ENCODE measurements around the gene GRWD1. TPM values are rescaled to one million over a fixed set of nuclear protein-coding genes. Genes with fewer than 3 reads are reported as not detected.

Gene GRWD1
- total RNA-seq, 1 donor from 2014 or later: 25.8 TPM

GRCh38 chr19:48418317-48419064 is 27.3 kb upstream of the GRWD1 start:
- intact Hi-C loops (cut with DNase I): no loop called here
- DNase-seq: no peak

GRCh38 chr19:48419158-48419920 is 26.4 kb upstream of the GRWD1 start:
- no peak overlapping the region for H3K27ac ChIP-seq
- H3K27me3 ChIP-seq (ENCODE audit: low read depth): peaks cover 28% of the 10 kb centered on the region
- no peaks in the 10 kb centered on the region for H3K36me3 ChIP-seq
- intact Hi-C loops (cut with DNase I): no loop called here
- DNase-seq (no peak), ATAC-seq (peak; percentile 42 to 58)
- TF ChIP-seq CTCF (IDR thresholded peaks at IDR 0.05): no peak
- H3K9me3 ChIP-seq: no peaks in the 10 kb centered on the region
- H3K4me1 ChIP-seq: no peaks in the 10 kb centered on the region
- no peak overlapping the region for H3K4me3 ChIP-seq

More at GRCh38 chr19:48418317-48419064, 27.3 kb upstream of the GRWD1 start:
- Histone ChIP-seq H3K9me3 (no peaks in the 10 kb centered on the region), H3K36me3 (no peaks in the 10 kb centered on the region), H3K27me3 (ENCODE audit: low read depth) (peaks cover 28% of the 10 kb centered on the region), H3K4me1 (no peaks in the 10 kb centered on the region), H3K27ac (no peak overlapping the region), H3K4me3 (no peak overlapping the region)
- TF ChIP-seq CTCF (IDR thresholded peaks at IDR 0.05): no peak
- ATAC-seq: no peak

GRCh38 chr19:48421548-48421947 is 24.2 kb upstream of the GRWD1 start:
- no peaks in the 10 kb centered on the region for H3K36me3 ChIP-seq
- H3K27ac ChIP-seq: no peak overlapping the region
- TF ChIP-seq CTCF (IDR thresholded peaks at IDR 0.05): no peak
- DNase-seq (no peak), ATAC-seq (no peak)
- H3K4me3 ChIP-seq: no peak overlapping the region
- peaks cover 12% of the 10 kb centered on the region for H3K27me3 ChIP-seq (ENCODE audit: low read depth)
- intact Hi-C loops (cut with DNase I): no loop called here
- H3K4me1 ChIP-seq: peaks cover 3% of the 10 kb centered on the region
- no peaks in the 10 kb centered on the region for H3K9me3 ChIP-seq

- no peak for TF ChIP-seq CTCF (IDR thresholded peaks at IDR 0.05)
- ATAC-seq (peak in 1 of 2 donors; percentile 63), DNase-seq (no peak)
- Histone ChIP-seq H3K9me3 (no peaks in the 10 kb centered on the region), H3K36me3 (no peaks in the 10 kb centered on the region), H3K4me3 (no peak overlapping the region), H3K27me3 (ENCODE audit: low read depth) (no peaks in the 10 kb centered on the region), H3K27ac (no peak overlapping the region), H3K4me1 (peaks cover 3% of the 10 kb centered on the region)
- intact Hi-C loops (cut with DNase I): no loop called here
These were observed 21.0 kb upstream of the GRWD1 start for GRCh38 chr19:48424694-48425219.

DNA sequence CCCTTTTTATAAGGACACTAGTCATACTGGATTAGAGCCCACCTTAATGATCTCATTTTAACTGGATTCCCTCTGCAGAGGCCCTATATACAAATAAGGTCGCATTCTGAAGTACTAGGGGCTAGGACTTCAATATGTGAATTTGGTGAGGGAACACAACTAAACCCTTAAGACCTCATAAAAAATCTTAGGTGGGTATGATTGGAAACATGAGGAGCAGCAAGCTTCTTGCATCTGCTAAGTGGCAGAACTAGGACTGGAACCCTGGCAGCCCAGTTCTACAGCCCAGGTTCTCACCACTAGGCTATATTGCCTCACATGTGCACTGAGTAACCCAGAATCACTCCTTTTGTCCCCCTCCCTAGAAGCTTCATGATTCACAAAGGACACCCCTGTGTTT is 17.1 kb upstream of the GRWD1 start:
- Histone ChIP-seq H3K9me3 (no peaks in the 10 kb centered on the region), H3K27me3 (ENCODE audit: low read depth) (no peaks in the 10 kb centered on the region), H3K4me3 (no peak overlapping the region), H3K27ac (no peak overlapping the region), H3K36me3 (no peaks in the 10 kb centered on the region), H3K4me1 (peaks cover 3% of the 10 kb centered on the region)
- TF ChIP-seq CTCF (IDR thresholded peaks at IDR 0.05): no peak
- ATAC-seq (no peak), DNase-seq (no peak)
- intact Hi-C loops (cut with DNase I): no loop called here

Data from lower lobe of right lung (tissue), 2 donors.